ENCODE measurements around the gene P3H4. TPM values are rescaled to one million over a fixed set of nuclear protein-coding genes. Genes with fewer than 3 reads are reported as not detected.

Gene P3H4
- total RNA-seq, 6 donors from 2014 or later = 5.8 to 26.2 (median 8.9) TPM

DNA sequence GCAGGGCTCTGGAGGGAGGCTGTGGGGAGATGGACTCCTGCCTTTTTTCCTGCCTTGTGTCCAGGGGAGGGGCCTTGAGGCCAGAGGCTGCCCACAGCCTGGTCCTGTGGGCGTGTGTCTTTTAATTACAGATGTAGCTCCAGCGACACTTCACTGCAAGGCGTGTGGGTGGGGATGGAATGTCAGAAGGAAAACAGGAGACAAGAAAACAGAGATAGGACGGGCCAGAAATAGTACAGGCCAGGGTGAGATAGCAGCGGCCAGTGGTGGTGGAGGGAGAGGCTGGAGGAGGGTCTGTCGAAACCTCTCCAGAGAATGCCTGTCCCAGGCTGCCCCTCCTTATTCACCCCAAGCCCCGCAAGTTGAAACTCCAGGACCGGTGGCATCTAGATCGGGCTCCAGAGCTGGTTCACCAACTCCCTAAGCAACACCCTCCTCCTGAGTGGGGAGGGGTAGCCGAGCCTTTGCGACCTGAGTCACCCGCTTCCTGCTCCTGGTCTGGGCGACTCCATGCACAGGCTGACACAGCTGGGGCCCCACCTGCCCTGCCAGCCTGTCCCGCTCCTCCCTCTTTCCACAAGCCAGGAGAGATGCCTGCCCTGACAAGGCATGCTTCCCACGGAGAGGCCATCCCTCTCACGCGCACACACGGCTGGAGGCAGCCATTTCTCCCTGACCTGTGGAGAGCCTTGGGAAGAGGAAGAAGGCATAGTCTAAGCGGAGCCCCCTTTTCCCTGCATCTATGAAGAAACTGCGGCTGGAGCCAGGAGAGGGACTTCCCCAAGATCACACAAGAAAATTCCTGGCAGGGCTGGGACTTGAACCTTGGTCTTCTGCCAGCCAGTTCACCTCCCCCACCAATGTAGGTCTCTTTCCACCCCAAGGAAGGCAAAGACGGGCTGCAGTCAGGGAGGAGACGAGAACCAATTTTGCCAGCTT is 18.6 kb downstream of the P3H4 start:
- peak; percentile 64 to 84 for ATAC-seq (ENCODE audit: low FRiP score in 2 of 2)
- peak; percentile 79 to 80 for DNase-seq
- 33 to 40% methylated on average over 12 to 22 of the region's 22 CpGs for WGBS, 2 donors
- Histone ChIP-seq H3K9me3 (no peaks in the 10 kb centered on the region), H3K36me3 (no peaks in the 10 kb centered on the region), H3K27me3 (no peaks in the 10 kb centered on the region), H3K4me1 (peaks cover 24 to 42% (median 28%) of the 10 kb centered on the region in 4 donors), H3K4me3 (peak overlapping the region in 1 of 4 donors; percentile 18), H3K27ac (peak overlapping the region; percentile 64 to 81 (median 77))
- TF ChIP-seq POLR2A (IDR thresholded peaks at IDR 0.05) (peak in 1 of 4 donors; percentile 11), EP300 (IDR thresholded peaks at IDR 0.05) (no peak)

DNA sequence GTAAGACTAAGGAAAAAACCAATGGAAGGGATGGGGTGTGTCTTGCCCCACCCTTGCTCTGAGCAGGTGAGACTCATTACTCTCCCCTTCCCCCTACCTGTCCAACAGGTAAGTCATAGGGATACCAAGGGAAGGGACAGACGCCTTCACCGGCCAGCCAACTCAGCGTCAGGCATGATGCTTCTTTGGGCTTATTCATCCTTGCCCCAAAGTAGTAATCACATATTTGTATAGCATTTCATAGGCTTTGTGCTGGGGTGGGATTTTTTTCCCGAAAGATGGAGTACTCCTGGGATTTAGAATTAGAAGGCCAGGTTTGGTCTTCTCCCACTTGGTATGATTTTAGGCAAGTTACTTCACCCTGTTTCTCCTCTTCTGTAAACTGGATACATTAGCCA is 24.7 kb downstream of the P3H4 start:
- Histone ChIP-seq H3K4me1 (peaks cover 39 to 63% (median 50%) of the 10 kb centered on the region in 4 donors), H3K36me3 (no peaks in the 10 kb centered on the region), H3K9me3 (no peaks in the 10 kb centered on the region), H3K4me3 (no peak overlapping the region), H3K27ac (peak overlapping the region; percentile 25 to 67 (median 62)), H3K27me3 (no peaks in the 10 kb centered on the region)
- no peak for ATAC-seq (ENCODE audit: low FRiP score in 2 of 2)
- DNase-seq = no peak
- 40 to 48% methylated on average over 4 of the region's 4 CpGs for WGBS, 2 donors
- peak in 1 of 2 donors; percentile 8 for TF ChIP-seq POLR2AphosphoS5 (IDR thresholded peaks at IDR 0.05)
- no peak for TF ChIP-seq CTCF (IDR thresholded peaks at IDR 0.05)
- TF ChIP-seq EP300 (IDR thresholded peaks at IDR 0.05) = peak in 1 of 4 donors; percentile 6

DNA sequence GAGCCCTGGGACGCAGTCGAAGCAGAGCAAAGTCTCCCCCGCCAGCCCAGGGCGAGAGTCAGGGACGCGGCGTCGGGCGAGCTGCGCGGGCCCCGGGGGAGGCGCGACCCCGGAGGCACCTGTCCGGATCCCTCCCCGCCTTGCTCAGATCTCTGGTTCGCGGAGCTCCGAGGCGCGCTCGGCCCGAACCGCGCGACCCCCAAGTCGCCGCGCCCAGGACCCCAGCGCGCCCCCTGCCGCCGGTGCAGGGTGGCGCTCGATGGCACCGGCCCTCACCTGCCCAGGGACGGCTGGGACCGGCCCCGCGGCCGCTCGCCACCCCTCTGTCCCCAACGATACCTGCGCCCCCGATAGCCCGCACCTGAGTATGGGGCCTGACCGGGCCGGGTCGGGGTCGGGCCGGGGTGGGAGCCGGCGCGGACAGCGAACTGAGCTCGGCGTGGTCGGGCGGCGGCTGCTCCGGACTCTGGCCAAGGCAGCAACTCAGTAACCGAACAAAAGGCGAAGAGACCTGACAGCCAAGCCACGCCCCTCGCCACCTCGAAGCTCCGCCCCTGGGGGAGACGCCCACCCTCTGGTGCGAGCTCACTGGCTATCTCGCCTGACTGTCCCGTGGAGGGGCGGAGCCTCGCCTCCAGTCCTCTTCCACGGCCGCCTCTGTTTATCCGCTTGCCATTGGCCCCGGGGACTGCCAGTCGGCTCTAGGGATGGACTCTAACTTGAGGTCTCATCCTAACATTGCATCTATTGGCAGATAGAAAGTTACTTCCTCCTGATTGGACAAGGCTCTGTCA is 25.3 kb downstream of the P3H4 start, which contains the start of gene JUP:
Gene JUP (minus strand): TSS at position 485 of the 794 bp plus-strand sequence. CDS start 14,857 bp downstream, outside the sequence.
- TF ChIP-seq POLR2AphosphoS5 (IDR thresholded peaks at IDR 0.05) (peak; percentile 92 to 97), CTCF (IDR thresholded peaks at IDR 0.05) (peak; percentile 70 to 93 (median 88)), POLR2A (IDR thresholded peaks at IDR 0.05) (peak; percentile 35 to 99 (median 98)), EP300 (IDR thresholded peaks at IDR 0.05) (no peak)
- no peaks in the 10 kb centered on the region for H3K36me3 ChIP-seq
- peak within 1 kb of the TSS; percentile 91 to 96 (median 92) for H3K27ac ChIP-seq
- peaks cover 43 to 64% (median 54%) of the 10 kb centered on the region in 4 donors for H3K4me1 ChIP-seq
- no peaks in the 10 kb centered on the region for H3K9me3 ChIP-seq
- H3K27me3 ChIP-seq = no peaks in the 10 kb centered on the region
- H3K4me3 ChIP-seq = peak within 1 kb of the TSS; percentile 63 to 80 (median 70)
- DNase-seq = peak; percentile 99 to 100
- peak; percentile 97 to 98 for ATAC-seq (ENCODE audit: low FRiP score in 2 of 2)
- 0 to 1% methylated on average over 19 to 49 of the region's 79 CpGs for WGBS, 2 donors

- H3K9me3 ChIP-seq = no peaks in the 10 kb centered on the region
- 0 to 1% methylated on average over 6 to 11 of the region's 22 CpGs for WGBS, 2 donors
- H3K27me3 ChIP-seq = no peaks in the 10 kb centered on the region
- H3K27ac ChIP-seq = peak overlapping the region; percentile 91 to 96 (median 92)
- DNase-seq (peak; percentile 82), ATAC-seq (ENCODE audit: low FRiP score in 2 of 2) (peak; percentile 38 to 65)
- peaks cover 46 to 70% (median 57%) of the 10 kb centered on the region in 4 donors for H3K4me1 ChIP-seq
- TF ChIP-seq POLR2AphosphoS5 (IDR thresholded peaks at IDR 0.05) (peak in 1 of 2 donors; percentile 40), EP300 (IDR thresholded peaks at IDR 0.05) (no peak)
- no peaks in the 10 kb centered on the region for H3K36me3 ChIP-seq
- peak overlapping the region; percentile 63 to 80 (median 70) for H3K4me3 ChIP-seq
Observed at GRCh38 chr17:41785859-41786226, 25.9 kb downstream of the P3H4 start.

DNA sequence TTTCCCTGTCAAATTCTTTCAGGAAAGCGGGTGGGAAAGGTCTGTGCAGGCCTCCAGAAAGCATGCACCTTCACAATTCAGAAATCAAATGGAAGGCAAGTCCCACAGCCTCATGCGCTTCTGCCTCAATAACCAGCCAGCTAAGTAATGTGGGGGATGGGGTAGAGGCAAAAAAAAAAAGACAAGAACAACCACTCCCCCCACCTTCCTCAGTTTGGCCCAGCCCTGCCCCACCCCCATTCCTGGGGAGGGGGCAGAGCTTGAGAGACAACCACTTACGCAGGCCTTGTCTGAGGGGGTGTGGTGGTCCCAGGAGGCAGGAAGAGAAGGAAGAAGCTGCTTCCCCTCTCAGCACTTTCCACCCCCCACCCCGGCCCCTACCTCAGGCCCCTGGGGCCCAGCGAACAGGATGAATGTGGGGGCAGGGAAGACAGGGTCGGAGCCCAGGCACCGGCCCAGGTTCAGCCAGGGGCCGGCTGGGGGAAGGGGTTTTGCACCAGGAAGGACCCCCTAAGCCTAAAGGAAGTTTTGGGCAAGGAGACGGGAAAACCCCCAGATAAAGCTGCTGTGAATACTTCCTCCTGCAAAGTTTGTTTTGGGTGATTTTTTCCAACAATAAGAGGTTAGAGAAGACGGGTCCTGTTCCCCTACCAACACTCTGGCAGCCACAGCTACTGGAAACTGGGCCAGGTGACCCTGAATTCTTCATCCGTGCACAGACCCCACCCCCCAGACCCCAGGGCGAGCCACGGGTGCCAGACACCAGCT is 26.5 kb downstream of the P3H4 start:
- ATAC-seq (ENCODE audit: low FRiP score in 2 of 2) (no peak), DNase-seq (no peak)
- 4 to 5% methylated on average over 8 to 13 of the region's 13 CpGs for WGBS, 2 donors
- Histone ChIP-seq H3K27ac (peak overlapping the region; percentile 91 to 96 (median 92)), H3K4me3 (peak overlapping the region; percentile 63 to 80 (median 70)), H3K36me3 (no peaks in the 10 kb centered on the region), H3K4me1 (peaks cover 46 to 71% (median 58%) of the 10 kb centered on the region in 4 donors), H3K9me3 (no peaks in the 10 kb centered on the region), H3K27me3 (no peaks in the 10 kb centered on the region)
- no peak for TF ChIP-seq POLR2A (IDR thresholded peaks at IDR 0.05)
- TF ChIP-seq POLR2AphosphoS5 (IDR thresholded peaks at IDR 0.05) = peak in 1 of 2 donors; percentile 23

Data from upper lobe of left lung (tissue), 6 donors.